Adrenal gland (tissue), 5 donors: ENCODE data around the gene LYPD6B.

Experiments used
- POLR2A ChIP-seq, 2 donors: fragments of 450-650 bp; IDR thresholded peaks; one replicate each; pipeline ENCODE4 v1.6.1; 2017; ENCODE audit warnings: antibody characterized with exemption in 2 of 2, mild to moderate bottlenecking in 2 of 2, moderate library complexity in 1 of 2
- TF ChIP-seq, protein P1 (sequence below), 6 experiments: fragments of 450-650 bp in 4 of 6; fragments of 200-600 bp in 2 of 6; sonication (generic) in 1 of 6; IDR thresholded peaks; 1 replicate in 5 of 6; 2 replicates in 1 of 6; pipeline versions ENCODE4 v1.5.1 to v1.8.0; 2016 to 2021; ENCODE audit warnings: antibody characterized with exemption in 6 of 6, mild to moderate bottlenecking in 2 of 6, moderate library complexity in 1 of 6
- donor health status: DM: no; HTN: no; CAD: no.

DNA sequence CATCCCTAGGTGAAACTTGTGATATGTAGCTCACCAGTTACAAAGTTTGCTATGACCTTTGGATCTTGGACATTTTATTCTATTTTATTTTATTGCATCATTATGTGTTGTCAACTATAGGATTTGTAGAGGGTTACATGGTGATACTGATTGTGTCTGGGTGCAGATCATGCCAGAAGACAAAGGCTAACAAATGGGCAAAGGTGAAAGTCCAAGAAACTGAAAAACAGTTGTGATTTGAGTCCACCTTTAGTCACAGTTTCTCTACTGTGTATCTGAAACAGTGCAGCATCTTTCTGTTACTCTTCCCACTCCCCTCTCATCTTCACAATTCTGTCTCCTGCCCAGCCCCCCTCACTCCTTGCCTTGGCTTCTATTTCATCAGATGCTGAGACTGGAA lies 180.0 kb downstream of the LYPD6B start:
- TF ChIP-seq, protein P1, sequence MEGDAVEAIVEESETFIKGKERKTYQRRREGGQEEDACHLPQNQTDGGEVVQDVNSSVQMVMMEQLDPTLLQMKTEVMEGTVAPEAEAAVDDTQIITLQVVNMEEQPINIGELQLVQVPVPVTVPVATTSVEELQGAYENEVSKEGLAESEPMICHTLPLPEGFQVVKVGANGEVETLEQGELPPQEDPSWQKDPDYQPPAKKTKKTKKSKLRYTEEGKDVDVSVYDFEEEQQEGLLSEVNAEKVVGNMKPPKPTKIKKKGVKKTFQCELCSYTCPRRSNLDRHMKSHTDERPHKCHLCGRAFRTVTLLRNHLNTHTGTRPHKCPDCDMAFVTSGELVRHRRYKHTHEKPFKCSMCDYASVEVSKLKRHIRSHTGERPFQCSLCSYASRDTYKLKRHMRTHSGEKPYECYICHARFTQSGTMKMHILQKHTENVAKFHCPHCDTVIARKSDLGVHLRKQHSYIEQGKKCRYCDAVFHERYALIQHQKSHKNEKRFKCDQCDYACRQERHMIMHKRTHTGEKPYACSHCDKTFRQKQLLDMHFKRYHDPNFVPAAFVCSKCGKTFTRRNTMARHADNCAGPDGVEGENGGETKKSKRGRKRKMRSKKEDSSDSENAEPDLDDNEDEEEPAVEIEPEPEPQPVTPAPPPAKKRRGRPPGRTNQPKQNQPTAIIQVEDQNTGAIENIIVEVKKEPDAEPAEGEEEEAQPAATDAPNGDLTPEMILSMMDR (IDR thresholded peaks at IDR 0.05): no peak
- TF ChIP-seq POLR2A (IDR thresholded peaks at IDR 0.05): no peak
